Small intestine (tissue), 4 donors: ENCODE data around the gene BLM. TPM values are rescaled to one million over a fixed set of nuclear protein-coding genes. Genes with fewer than 3 reads are reported as not detected.

Source experiments
- polyA plus RNA-seq, 4 donors: library from polyadenylated mRNA; stranded (reverse) in 3 of 4; unstranded in 1 of 4; fragments of 200-250 nt in 3 of 4; fragments of 120-200 nt in 1 of 4; gene quantifications; one replicate each; pipeline versions ENCODE4 v1.2.1 to v1.2.3, GENCODE V29; 2013
- donor health status: healthy with polysubstance abuse.
- donor health status: Bipolar disorder and iron deficiency.
- donor health status: healthy.

Gene BLM
- polyA plus RNA-seq, 4 donors: 1.6 to 4.8 (median 3.3) TPM

Other genes starting within 250 kb of the BLM start
- gene CRTC3, start 187.4 kb upstream of the BLM start, polyA plus RNA-seq: 10 to 100 TPM in 2 of 4 donors, 1 to 10 TPM in 2; 3.8 to 25.4 (median 8.5) TPM
- gene FURIN, start 151.2 kb downstream of the BLM start, polyA plus RNA-seq: 100 to 1,000 TPM in 1 of 4 donors, 10 to 100 TPM in 3; 22.8 to 112 (median 38.5) TPM
- 10 to 100 TPM in 2 of 4 donors, 1 to 10 TPM in 1, under 1 TPM in 1; 0.89 to 18.4 (median 10.9) TPM for gene FES, start 167.2 kb downstream of the BLM start, polyA plus RNA-seq
- 10 to 100 TPM; 15.1 to 35.1 (median 22.7) TPM for gene MAN2A2, start 186.0 kb downstream of the BLM start, polyA plus RNA-seq
- 10 to 100 TPM; 21.1 to 33.0 (median 27.2) TPM for gene HDDC3, start 215.2 kb downstream of the BLM start, polyA plus RNA-seq
- 10 to 100 TPM; 37.7 to 65.1 (median 48.8) TPM for gene UNC45A, start 217.9 kb downstream of the BLM start, polyA plus RNA-seq
- 10 to 100 TPM in 2 of 4 donors, 1 to 10 TPM in 2; 4.9 to 20.9 (median 9.7) TPM for gene RCCD1, start 237.5 kb downstream of the BLM start, polyA plus RNA-seq